WTC11 (cell line): Measurements from ENCODE around the gene ANO7. TPM values are rescaled to one million over a fixed set of nuclear protein-coding genes. Genes with fewer than 3 reads are reported as not detected.

Source experiments
- ATAC-seq: fragments of 200-7000 bp; cut with Tn5 transposase; 2 replicates; pipeline ENCODE4 v1.10.0; 2021; ENCODE audit warnings: mild to moderate bottlenecking, moderate library complexity
- CTCF ChIA-PET: fragments of 300-600 bp; sonication (Branson Sonifier 250); formaldehyde crosslinking; loops from one replicate; lab custom pipeline; 2021; ENCODE audit warnings: antibody characterized with exemption; lab: Charles Lee
- POLR2A ChIA-PET: fragments of 350-600 bp; sonication (Branson Sonifier 250); formaldehyde crosslinking; loops from one replicate; lab custom pipeline; 2021; ENCODE audit warnings: antibody characterized with exemption; lab: Charles Lee
- DNase-seq: peaks from one replicate; pipeline ENCODE4 v3.0.0; 2021; ENCODE audit warnings: low spot score
- H3K27ac Mint-ChIP-seq: 2 replicates; pipeline ENCODE4 v1.8.0; 2021; ENCODE audit warnings: mixed read lengths
- H3K27me3 Mint-ChIP-seq: 2 replicates; pipeline ENCODE4 v1.8.0; 2021; ENCODE audit warnings: low read depth, mild to moderate bottlenecking, moderate library complexity, mixed read lengths
- H3K36me3 Mint-ChIP-seq: 2 replicates; pipeline ENCODE4 v1.8.0; 2021; ENCODE audit warnings: mixed read lengths
- H3K4me1 Mint-ChIP-seq: 2 replicates; pipeline ENCODE4 v1.8.0; 2022; ENCODE audit warnings: mixed read lengths
- H3K4me3 Mint-ChIP-seq: 2 replicates; pipeline ENCODE4 v1.8.0; 2021; ENCODE audit warnings: mild to moderate bottlenecking, moderate library complexity, mixed read lengths
- H3K9me3 Mint-ChIP-seq: 2 replicates; pipeline ENCODE4 v1.8.0; 2021; ENCODE audit warnings: mixed read lengths
- ATF3 ChIP-seq: sonication (generic); formaldehyde crosslinking; conservative IDR thresholded peaks from 2 replicates; pipeline ENCODE4 v1.8.1; 2022; ENCODE audit warnings: mild to moderate bottlenecking, missing genetic modification reagents
- FOXK1 ChIP-seq: sonication (generic); formaldehyde crosslinking; IDR thresholded peaks from 2 replicates; pipeline ENCODE4 v1.8.0; 2022; ENCODE audit warnings: mild to moderate bottlenecking, moderate library complexity, missing genetic modification reagents
- FOXP1 ChIP-seq: sonication (generic); formaldehyde crosslinking; IDR thresholded peaks from 2 replicates; pipeline ENCODE4 v1.8.0; 2022; ENCODE audit warnings: missing genetic modification reagents, mild to moderate bottlenecking, moderate library complexity, borderline replicate concordance
- GRHL2 ChIP-seq: fragments of 250-450 bp; sonication (Bioruptor Pico); IDR thresholded peaks from 2 replicates; pipeline ENCODE4 v1.8.0; 2022; ENCODE audit warnings: mild to moderate bottlenecking, moderate library complexity; ENCODE audit not compliant: insufficient replicate concordance, severe bottlenecking
- HMGA2 ChIP-seq: fragments of 250-450 bp; sonication (Bioruptor Pico); IDR thresholded peaks from 2 replicates; pipeline ENCODE4 v1.4.0; 2021; ENCODE audit warnings: mild to moderate bottlenecking, moderate library complexity
- IRF2 ChIP-seq: sonication (generic); formaldehyde crosslinking; IDR thresholded peaks from 2 replicates; pipeline ENCODE4 v1.8.0; 2022; ENCODE audit warnings: low read depth, missing genetic modification reagents, borderline replicate concordance
- MXD4 ChIP-seq: fragments of 250-450 bp; sonication (Bioruptor Pico); IDR thresholded peaks from 2 replicates; pipeline ENCODE4 v1.8.0; 2021; ENCODE audit warnings: mild to moderate bottlenecking, moderate library complexity, borderline replicate concordance
- MYBL2 ChIP-seq: sonication (generic); formaldehyde crosslinking; IDR thresholded peaks from 2 replicates; pipeline ENCODE4 v1.8.1; 2023; ENCODE audit warnings: mild to moderate bottlenecking, moderate library complexity, missing genetic modification reagents
- NFATC4 ChIP-seq: fragments of 250-450 bp; sonication (Bioruptor Pico); IDR thresholded peaks from 2 replicates; pipeline ENCODE4 v1.9.0; 2021; ENCODE audit warnings: mild to moderate bottlenecking
- RELA ChIP-seq: sonication (generic); formaldehyde crosslinking; IDR thresholded peaks from 2 replicates; pipeline ENCODE4 v1.8.1; 2022; ENCODE audit warnings: missing genetic modification reagents, mild to moderate bottlenecking, borderline replicate concordance
- RORB ChIP-seq: fragments of 250-450 bp; sonication (Bioruptor Pico); IDR thresholded peaks from 2 replicates; pipeline ENCODE4 v1.9.0; 2021; ENCODE audit warnings: mild to moderate bottlenecking
- TEAD4 ChIP-seq: sonication (generic); formaldehyde crosslinking; IDR thresholded peaks from 2 replicates; pipeline ENCODE4 v1.8.0; 2022; ENCODE audit warnings: mild to moderate bottlenecking, missing genetic modification reagents
- USF1 ChIP-seq: sonication (generic); formaldehyde crosslinking; IDR thresholded peaks from 2 replicates; pipeline ENCODE4 v1.8.0; 2022; ENCODE audit warnings: mild to moderate bottlenecking, missing genetic modification reagents
- ZNF138 ChIP-seq: sonication (generic); formaldehyde crosslinking; conservative IDR thresholded peaks from 2 replicates; pipeline ENCODE4 v1.8.1; 2022; ENCODE audit warnings: mild to moderate bottlenecking, moderate library complexity, missing genetic modification reagents
- ZNF219 ChIP-seq: sonication (generic); formaldehyde crosslinking; IDR thresholded peaks from 2 replicates; pipeline ENCODE4 v1.8.0; 2023; ENCODE audit warnings: missing genetic modification reagents, mild to moderate bottlenecking, borderline replicate concordance
- ZSCAN18 ChIP-seq: fragments of 250-450 bp; sonication (Bioruptor Pico); IDR thresholded peaks from 2 replicates; pipeline ENCODE4 v2.1.2; 2022; ENCODE audit warnings: mild to moderate bottlenecking, moderate library complexity
- total RNA-seq: library from RNA; stranded (reverse); gene quantifications from 3 replicates; pipeline ENCODE4 v1.2.3, GENCODE V29; 2021
- TF ChIP-seq, protein P1 (sequence below): sonication (generic); formaldehyde crosslinking; IDR thresholded peaks from 2 replicates; pipeline ENCODE4 v1.8.1; 2022; ENCODE audit warnings: low read depth, missing genetic modification reagents, borderline replicate concordance
- TF ChIP-seq, protein P2 (sequence below): sonication (generic); formaldehyde crosslinking; IDR thresholded peaks from 2 replicates; pipeline ENCODE4 v1.8.1; 2022; ENCODE audit warnings: mild to moderate bottlenecking, missing genetic modification reagents, moderate library complexity, borderline replicate concordance
- TF ChIP-seq, protein P3 (sequence below): sonication (generic); formaldehyde crosslinking; IDR thresholded peaks from 2 replicates; pipeline ENCODE4 v1.8.0; 2022; ENCODE audit warnings: mild to moderate bottlenecking, missing genetic modification reagents

Gene ANO7
- total RNA-seq, 1 experiment from 2014 or later, result 8.0 TPM

DNA sequence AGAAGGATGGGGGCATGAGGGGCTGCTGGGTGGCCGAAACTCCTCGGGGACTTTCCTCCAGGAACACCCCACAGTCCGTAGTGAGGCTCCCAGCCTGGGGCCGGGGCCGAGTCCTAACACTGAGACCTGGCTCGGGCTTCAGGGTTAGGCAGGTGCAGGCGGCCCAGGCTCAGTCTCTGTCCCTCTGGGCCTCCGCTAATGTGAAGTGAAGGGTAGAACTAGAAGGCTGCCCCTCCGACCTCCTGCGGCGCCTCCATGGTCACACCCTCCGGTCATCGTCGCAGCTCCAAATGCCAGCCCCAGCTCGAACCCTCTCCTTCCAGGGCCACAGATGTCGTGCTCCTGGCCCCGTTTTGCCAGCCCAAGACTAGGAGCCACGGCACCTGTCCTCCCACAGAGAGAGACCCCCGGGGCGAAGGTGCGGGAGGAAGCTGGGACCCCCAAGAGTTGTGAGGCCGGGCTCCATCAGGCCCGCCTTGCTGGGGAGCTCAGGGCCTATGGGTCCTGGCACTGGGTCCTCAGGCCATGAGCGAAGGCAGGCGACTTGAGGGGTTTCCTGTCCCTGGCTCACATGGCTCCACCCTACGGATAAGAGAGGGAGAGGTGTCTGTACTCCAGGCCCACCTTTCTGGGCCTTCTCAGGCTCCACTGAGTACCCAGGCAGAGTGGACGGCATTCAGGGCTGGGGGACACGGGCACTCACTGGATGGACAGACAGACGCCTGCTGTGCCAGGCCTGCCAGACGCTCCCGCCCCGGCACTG is 797 bp downstream of the ANO7 start:
- H3K36me3 Mint-ChIP-seq, result no peaks in the 10 kb centered on the region
- no peak for TF ChIP-seq ZNF219
- TF ChIP-seq FOXP1 (CRISPR knock-in tag), result no peak
- no peak for TF ChIP-seq USF1 (CRISPR knock-in tag)
- no peak for TF ChIP-seq IRF2 (CRISPR knock-in tag)
- TF ChIP-seq ATF3, result no peak
- no peak for TF ChIP-seq MYBL2 (CRISPR knock-in tag)
- TF ChIP-seq, all 79 proteins: peak for 0
- Mint-ChIP-seq H3K4me3 (no peak overlapping the region), H3K9me3 (no peaks in the 10 kb centered on the region), H3K4me1 (peaks cover 10% of the 10 kb centered on the region), H3K27ac (no peak overlapping the region), H3K27me3 (no peaks in the 10 kb centered on the region)
- ATAC-seq (no peak), DNase-seq (no peak)
- ChIA-PET CTCF (interaction anchor here (0.6 to 1.4 kb wide), 3 partner anchors 10 to 205 kb away, joined by 3 read pairs; no protein-coding TSS in a partner anchor), POLR2A (interaction anchor here (1.0 kb wide), 1 partner anchor 30 kb away, joined by 3 read pairs; no protein-coding TSS in a partner anchor)

DNA sequence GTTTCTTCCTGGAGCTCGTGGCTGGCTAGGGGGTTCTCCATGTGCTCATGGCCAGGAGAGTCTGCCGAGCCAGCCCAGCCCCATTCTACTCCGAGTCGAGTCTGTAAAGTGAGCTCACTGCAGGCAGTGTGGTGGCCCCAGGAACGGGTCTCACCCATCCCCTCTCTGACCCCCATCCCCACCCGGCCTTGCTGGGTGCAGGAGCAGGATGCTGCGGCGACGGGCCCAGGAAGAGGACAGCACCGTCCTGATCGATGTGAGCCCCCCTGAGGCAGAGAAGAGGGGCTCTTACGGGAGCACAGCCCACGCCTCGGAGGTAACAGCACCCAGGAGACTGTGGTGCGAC is 1.4 kb downstream of the ANO7 start:
- Mint-ChIP-seq H3K9me3 (no peaks in the 10 kb centered on the region), H3K27ac (no peak overlapping the region)

More for the DNA sequence above, 1.4 kb downstream of the ANO7 start:
- H3K4me3 Mint-ChIP-seq, result no peak overlapping the region
- DNase-seq, result no peak
- CTCF ChIA-PET, result interaction anchor here (0.6 to 1.4 kb wide), 3 partner anchors 9 to 206 kb away, joined by 3 read pairs; no protein-coding TSS in a partner anchor
- ATAC-seq, result no peak
- POLR2A ChIA-PET, result no interaction called here
- peaks cover 10% of the 10 kb centered on the region for H3K4me1 Mint-ChIP-seq
- no peak for TF ChIP-seq ZNF138 (CRISPR knock-in tag)
- TF ChIP-seq MXD4 (CRISPR knock-in tag), result no peak
- no peak for TF ChIP-seq TEAD4 (CRISPR knock-in tag)
- TF ChIP-seq, protein P1, sequence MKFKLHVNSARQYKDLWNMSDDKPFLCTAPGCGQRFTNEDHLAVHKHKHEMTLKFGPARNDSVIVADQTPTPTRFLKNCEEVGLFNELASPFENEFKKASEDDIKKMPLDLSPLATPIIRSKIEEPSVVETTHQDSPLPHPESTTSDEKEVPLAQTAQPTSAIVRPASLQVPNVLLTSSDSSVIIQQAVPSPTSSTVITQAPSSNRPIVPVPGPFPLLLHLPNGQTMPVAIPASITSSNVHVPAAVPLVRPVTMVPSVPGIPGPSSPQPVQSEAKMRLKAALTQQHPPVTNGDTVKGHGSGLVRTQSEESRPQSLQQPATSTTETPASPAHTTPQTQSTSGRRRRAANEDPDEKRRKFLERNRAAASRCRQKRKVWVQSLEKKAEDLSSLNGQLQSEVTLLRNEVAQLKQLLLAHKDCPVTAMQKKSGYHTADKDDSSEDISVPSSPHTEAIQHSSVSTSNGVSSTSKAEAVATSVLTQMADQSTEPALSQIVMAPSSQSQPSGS (CRISPR knock-in tag), result no peak
- no peak for TF ChIP-seq USF1 (CRISPR knock-in tag)
- TF ChIP-seq ZSCAN18 (CRISPR knock-in tag), result no peak
- no peak for TF ChIP-seq RELA (CRISPR knock-in tag)
- TF ChIP-seq, protein P2, sequence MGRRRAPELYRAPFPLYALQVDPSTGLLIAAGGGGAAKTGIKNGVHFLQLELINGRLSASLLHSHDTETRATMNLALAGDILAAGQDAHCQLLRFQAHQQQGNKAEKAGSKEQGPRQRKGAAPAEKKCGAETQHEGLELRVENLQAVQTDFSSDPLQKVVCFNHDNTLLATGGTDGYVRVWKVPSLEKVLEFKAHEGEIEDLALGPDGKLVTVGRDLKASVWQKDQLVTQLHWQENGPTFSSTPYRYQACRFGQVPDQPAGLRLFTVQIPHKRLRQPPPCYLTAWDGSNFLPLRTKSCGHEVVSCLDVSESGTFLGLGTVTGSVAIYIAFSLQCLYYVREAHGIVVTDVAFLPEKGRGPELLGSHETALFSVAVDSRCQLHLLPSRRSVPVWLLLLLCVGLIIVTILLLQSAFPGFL (CRISPR knock-in tag), result no peak
- TF ChIP-seq GRHL2 (CRISPR knock-in tag), result no peak
- TF ChIP-seq FOXK1, result no peak
- TF ChIP-seq HMGA2, result no peak
- TF ChIP-seq RORB (CRISPR knock-in tag), result no peak
- no peak for TF ChIP-seq NFATC4 (CRISPR knock-in tag)
- TF ChIP-seq, protein P3, sequence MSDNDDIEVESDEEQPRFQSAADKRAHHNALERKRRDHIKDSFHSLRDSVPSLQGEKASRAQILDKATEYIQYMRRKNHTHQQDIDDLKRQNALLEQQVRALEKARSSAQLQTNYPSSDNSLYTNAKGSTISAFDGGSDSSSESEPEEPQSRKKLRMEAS (CRISPR knock-in tag), result no peak
- no peak for TF ChIP-seq ZNF219
- no peaks in the 10 kb centered on the region for H3K27me3 Mint-ChIP-seq
- no peaks in the 10 kb centered on the region for H3K36me3 Mint-ChIP-seq
